MM.1S (cell line): ENCODE data around the gene FRMD8.

Experiments used
- EZH2 ChIP-seq: fragments of 300-600 bp; sonication (generic); optimal IDR thresholded peaks from 2 replicates; pipeline ENCODE3; 2017; ENCODE audit warnings: low read depth, mild to moderate bottlenecking, antibody characterized with exemption, low read length, mixed read lengths
- EZH2phosphoT487 ChIP-seq: fragments of 300-600 bp; sonication (generic); IDR thresholded peaks from 2 replicates; pipeline ENCODE4 v1.6.1; 2018; ENCODE audit warnings: antibody characterized with exemption, low read length
- TF ChIP-seq, protein P1 (sequence below): fragments of 300-600 bp; sonication (generic); IDR thresholded peaks from 2 replicates; pipeline ENCODE4 v1.5.1; 2016; ENCODE audit warnings: antibody characterized with exemption, low read length, mixed read lengths

DNA sequence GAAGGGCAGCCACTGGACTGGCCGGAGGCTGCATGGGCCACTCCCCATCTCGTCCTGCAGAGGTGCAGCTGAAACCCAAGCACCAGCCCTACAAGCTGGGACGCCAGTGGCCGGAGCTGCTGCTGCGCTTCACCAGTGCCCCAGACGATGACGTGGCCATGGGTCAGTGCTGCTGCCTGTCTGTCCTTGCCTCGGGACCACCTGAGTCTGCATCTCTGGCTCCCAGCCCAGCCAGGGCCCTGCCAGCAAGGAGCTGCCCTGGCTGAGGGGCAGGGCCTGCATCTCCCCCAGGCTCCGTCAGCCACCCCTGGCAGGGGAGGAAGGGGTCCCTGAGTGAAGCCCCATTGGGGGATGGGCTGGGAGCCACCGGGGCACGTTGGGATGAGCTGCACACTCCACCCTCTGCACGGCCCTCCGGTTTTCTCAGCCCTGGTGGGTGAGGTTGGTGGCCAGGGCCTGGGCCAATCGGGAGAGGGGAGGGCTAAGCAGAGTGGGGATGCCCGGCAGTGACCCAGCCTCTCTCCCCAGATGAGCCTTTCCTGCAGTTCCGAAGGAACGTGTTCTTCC, 7.2 kb downstream of the FRMD8 start:
- TF ChIP-seq, protein P1, sequence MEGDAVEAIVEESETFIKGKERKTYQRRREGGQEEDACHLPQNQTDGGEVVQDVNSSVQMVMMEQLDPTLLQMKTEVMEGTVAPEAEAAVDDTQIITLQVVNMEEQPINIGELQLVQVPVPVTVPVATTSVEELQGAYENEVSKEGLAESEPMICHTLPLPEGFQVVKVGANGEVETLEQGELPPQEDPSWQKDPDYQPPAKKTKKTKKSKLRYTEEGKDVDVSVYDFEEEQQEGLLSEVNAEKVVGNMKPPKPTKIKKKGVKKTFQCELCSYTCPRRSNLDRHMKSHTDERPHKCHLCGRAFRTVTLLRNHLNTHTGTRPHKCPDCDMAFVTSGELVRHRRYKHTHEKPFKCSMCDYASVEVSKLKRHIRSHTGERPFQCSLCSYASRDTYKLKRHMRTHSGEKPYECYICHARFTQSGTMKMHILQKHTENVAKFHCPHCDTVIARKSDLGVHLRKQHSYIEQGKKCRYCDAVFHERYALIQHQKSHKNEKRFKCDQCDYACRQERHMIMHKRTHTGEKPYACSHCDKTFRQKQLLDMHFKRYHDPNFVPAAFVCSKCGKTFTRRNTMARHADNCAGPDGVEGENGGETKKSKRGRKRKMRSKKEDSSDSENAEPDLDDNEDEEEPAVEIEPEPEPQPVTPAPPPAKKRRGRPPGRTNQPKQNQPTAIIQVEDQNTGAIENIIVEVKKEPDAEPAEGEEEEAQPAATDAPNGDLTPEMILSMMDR, result no peak
- TF ChIP-seq EZH2phosphoT487 (no peak), EZH2 (no peak)
